ENCODE results near the gene TMEM45B. TPM values are rescaled to one million over a fixed set of nuclear protein-coding genes. Genes with fewer than 3 reads are reported as not detected.
"Not testable (repeated sequence)": the region's sequence is repeated elsewhere in the genome, so short reads cannot be mapped to it uniquely, and the experiment has no call there.

The TMEM45B gene
- total RNA-seq, 1 experiment from 2014 or later, result not detected

DNA sequence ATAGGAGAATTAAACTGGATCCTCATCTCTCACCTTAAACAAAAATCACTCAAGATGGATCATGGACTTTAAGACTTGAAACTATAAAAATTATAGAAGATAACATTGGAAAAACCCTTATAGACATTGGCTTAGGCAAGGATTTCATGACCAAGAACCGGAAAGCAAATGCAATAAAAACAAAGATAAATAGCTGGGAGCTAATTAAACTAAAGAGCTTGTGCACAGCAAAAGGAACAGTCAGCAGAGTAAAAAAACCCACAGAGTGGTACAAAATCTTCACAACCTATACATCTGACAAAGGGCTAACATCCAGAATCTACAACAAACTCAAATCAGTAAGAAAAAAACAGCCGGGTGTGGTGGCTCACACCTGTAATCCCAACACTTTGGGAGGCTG is 7.4 kb upstream of the TMEM45B start:
- DNase-seq (ENCODE audit: low spot score), result not testable (repeated sequence)

- no peak for DNase-seq (ENCODE audit: low spot score)
These were observed 2.3 kb upstream of the TMEM45B start for GRCh38 chr11:129813231-129813791.

DNA sequence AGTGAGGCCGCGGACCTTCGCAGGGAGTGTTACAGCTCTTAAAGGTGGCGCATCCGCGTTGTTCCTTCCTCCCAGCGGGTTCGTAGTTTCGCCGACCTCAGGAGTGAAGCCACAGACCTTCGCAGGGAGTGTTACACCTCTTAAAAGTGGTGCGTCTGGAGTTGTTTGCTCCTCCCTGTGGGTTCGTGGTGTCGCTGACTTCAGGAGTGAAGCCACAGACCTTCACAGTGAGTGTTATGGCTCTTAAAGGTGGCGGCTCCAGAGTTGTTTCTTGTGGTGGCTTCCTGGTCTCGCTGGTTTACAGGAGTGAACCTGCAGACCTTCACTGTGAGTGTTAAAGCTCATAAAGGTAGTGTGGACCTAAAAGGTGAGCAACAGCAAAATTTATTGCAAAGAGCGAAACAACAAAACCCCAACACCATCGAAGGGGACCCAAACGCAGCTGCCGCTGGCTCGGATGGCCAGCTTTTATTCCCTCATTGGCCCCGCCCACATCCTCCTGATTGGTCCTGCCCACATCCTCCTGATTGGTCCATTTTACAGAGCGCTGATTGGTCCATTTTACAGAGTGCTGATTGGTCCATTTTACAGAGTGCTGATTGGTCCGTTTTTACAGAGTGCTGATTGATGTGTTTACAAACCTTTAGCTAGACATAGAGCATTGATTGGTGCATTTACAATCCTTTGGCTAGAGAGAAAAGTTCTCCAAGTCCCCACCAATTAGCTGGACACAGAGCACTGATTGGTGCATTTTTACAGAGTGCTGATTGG is 1.2 kb upstream of the TMEM45B start:
- DNase-seq (ENCODE audit: low spot score), result no peak

- no peak for DNase-seq (ENCODE audit: low spot score)
These were observed 1.9 kb downstream of the TMEM45B start for GRCh38 chr11:129817534-129818051.

DNA sequence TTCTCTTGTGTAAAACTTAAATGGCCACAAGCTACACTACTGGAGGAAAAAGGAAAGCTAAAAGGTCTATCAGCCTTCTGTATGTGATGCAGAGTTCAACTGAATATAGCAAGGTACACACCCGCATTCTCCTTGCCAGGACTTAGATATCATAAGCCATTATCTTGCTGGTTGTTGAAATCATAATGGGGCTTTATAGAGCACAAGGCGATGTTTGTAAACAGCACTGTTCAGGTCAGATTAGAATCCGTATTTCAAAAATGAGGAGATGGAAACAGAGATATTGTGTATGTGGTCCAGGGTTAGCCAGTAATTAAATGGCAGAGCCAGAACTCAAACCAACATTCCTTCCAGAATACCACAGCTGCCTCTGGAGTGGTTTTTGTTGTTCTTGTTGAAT is 2.6 kb downstream of the TMEM45B start:
- not testable (repeated sequence) for DNase-seq (ENCODE audit: low spot score)

- no peak for DNase-seq (ENCODE audit: low spot score)
These were observed 3.6 kb downstream of the TMEM45B start for GRCh38 chr11:129819237-129819636.

GRCh38 chr11:129820228-129820627 is 4.6 kb downstream of the TMEM45B start:
- not testable (repeated sequence) for DNase-seq (ENCODE audit: low spot score)

- DNase-seq (ENCODE audit: low spot score), result not testable (repeated sequence)
These were observed 7.6 kb downstream of the TMEM45B start for GRCh38 chr11:129823281-129823680.

DNA sequence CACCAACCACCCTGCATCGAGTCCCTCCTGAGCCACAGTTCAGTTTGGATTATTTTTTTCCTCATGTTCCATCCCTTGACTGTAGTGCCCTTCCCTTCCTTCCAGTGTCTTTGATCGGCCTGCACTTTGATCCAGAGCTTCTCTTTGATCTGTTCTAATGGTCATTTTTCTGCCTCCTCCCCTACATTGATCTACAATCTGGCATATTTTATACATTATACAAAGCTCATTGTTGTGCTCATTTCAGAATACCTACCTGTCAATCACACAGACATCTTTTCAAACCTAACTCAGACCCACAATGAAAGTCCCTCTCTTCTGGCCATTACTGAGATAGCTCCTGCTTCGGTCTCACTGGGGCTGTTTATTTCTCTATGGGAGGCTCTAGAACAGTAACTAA is 8.2 kb downstream of the TMEM45B start:
- DNase-seq (ENCODE audit: low spot score), result not testable (repeated sequence)

DNA sequence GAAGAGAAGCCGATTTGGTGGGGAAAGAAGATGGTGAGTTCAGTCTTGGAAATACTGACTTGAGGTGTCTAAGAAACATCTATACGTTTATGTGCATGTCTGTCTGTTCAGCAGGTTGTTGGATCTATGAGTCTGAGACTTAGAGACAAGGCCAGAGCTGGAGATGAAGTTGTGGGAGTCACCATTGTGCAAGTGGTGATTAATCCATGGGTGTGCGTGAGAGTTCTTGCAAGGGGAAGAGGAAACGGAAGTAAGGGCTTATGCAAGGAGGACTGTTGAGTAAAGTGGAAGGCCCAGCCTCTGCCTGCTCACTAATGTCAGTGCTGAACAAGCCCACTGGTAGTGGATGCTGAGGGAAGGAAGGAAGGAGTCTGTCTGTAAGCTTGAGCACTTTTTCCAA is 9.7 kb downstream of the TMEM45B start:
- DNase-seq (ENCODE audit: low spot score), result no peak

- no peak for DNase-seq (ENCODE audit: low spot score)
These were observed 12.7 kb downstream of the TMEM45B start for GRCh38 chr11:129828301-129828836.

DNA sequence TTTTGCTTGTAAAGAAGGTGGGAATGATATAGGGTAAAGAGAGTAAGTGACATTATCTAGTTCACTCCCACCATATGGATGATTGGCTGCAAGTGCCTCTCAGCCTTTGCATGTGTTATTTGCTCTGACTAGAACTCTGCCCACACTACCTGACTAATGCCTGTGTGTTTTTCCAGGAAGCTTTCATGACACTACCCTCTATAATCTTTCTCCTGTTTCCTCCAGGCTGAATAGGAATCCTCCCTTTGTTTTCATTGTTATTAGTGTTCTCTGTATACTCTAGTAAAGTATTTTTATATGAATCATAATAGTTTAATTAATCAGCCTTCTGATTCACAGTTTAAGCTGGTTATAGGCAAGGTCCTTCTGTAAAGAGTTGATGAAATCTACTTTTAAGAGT is 13.8 kb downstream of the TMEM45B start:
- DNase-seq (ENCODE audit: low spot score), result not testable (repeated sequence)

- peak; percentile 11 for DNase-seq (ENCODE audit: low spot score)
These were observed 15.6 kb downstream of the TMEM45B start for GRCh38 chr11:129831227-129831626.

GRCh38 chr11:129833260-129833659 is 17.6 kb downstream of the TMEM45B start:
- not testable (repeated sequence) for DNase-seq (ENCODE audit: low spot score)

GRCh38 chr11:129836423-129836891 is 20.8 kb downstream of the TMEM45B start:
- DNase-seq (ENCODE audit: low spot score), result peak; percentile 34

DNA sequence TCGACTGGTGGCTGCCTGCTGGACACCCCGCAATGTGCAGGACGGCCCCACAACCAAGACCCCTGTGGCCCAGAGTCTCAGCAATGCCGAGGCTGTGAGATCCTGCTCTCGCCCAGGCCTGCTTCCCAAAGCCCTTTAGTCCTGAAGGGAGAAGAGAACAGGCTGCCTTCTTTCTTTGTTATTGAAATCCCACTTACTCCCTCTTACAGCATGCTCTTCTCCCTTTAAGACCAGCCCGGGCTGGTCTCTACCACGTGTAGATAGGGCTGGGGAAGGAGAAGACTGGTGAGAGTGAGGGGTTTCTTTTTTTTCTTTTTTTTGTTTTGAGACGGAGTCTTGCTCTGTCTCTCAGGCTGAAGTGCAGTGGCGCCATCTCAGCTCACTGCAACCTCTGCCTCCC is 21.3 kb downstream of the TMEM45B start:
- no peak for DNase-seq (ENCODE audit: low spot score)

DNA sequence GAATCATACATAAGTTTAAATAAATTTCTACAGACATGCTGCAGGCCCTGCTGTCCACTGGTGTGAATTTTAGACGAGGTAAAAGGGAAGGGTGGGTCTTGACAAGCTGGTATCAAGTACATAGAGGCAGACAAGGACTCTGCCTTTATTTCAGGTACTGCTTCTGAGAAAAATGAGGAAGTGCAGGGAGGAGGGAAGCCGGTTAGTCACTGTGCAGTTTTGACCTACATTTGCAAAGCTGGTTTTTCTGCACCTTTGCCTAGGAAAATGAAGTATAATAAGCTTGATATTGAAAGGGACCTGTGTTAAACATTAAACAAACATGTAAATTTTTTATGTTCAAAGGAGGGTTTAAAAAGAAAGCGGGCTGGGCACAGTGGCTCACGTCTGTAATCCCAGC is 24.6 kb downstream of the TMEM45B start:
- no peak for DNase-seq (ENCODE audit: low spot score)

- DNase-seq (ENCODE audit: low spot score), result no peak
These were observed 26.5 kb downstream of the TMEM45B start for GRCh38 chr11:129842138-129842537.

- peak; percentile 85 for DNase-seq (ENCODE audit: low spot score)
These were observed 31.1 kb downstream of the TMEM45B start for GRCh38 chr11:129846508-129847335.

DNA sequence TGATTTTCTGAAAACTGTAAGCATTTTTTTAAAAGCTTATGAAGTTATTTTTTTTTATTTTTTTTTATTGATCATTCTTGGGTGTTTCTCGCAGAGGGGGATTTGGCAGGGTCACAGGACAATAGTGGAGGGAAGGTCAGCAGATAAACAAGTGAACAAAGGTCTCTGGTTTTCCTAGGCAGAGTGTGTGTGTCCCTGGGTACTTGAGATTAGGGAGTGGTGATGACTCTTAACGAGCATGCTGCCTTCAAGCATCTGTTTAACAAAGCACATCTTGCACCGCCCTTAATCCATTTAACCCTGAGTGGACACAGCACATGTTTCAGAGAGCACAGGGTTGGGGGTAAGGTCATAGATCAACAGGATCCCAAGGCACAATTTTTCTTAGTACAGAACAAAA is 31.7 kb downstream of the TMEM45B start:
- DNase-seq (ENCODE audit: low spot score), result not testable (repeated sequence)

- no peak for DNase-seq (ENCODE audit: low spot score)
These were observed 33.9 kb downstream of the TMEM45B start for GRCh38 chr11:129849447-129850130.

All from A172 (cell line).